WTC11 (cell line): ENCODE results near the gene ERICH6. TPM values are rescaled to one million over a fixed set of nuclear protein-coding genes. Genes with fewer than 3 reads are reported as not detected.

Experiments used
- ATAC-seq: fragments of 200-7000 bp; cut with Tn5 transposase; 2 replicates; pipeline ENCODE4 v1.10.0; 2021; ENCODE audit warnings: mild to moderate bottlenecking, moderate library complexity
- CTCF ChIA-PET: fragments of 300-600 bp; sonication (Branson Sonifier 250); formaldehyde crosslinking; loops from one replicate; lab custom pipeline; 2021; ENCODE audit warnings: antibody characterized with exemption; lab: Charles Lee
- POLR2A ChIA-PET: fragments of 350-600 bp; sonication (Branson Sonifier 250); formaldehyde crosslinking; loops from one replicate; lab custom pipeline; 2021; ENCODE audit warnings: antibody characterized with exemption; lab: Charles Lee
- DNase-seq: peaks from one replicate; pipeline ENCODE4 v3.0.0; 2021; ENCODE audit warnings: low spot score
- H3K27ac Mint-ChIP-seq: 2 replicates; pipeline ENCODE4 v1.8.0; 2021; ENCODE audit warnings: mixed read lengths
- H3K27me3 Mint-ChIP-seq: 2 replicates; pipeline ENCODE4 v1.8.0; 2021; ENCODE audit warnings: low read depth, mild to moderate bottlenecking, moderate library complexity, mixed read lengths
- H3K36me3 Mint-ChIP-seq: 2 replicates; pipeline ENCODE4 v1.8.0; 2021; ENCODE audit warnings: mixed read lengths
- H3K4me1 Mint-ChIP-seq: 2 replicates; pipeline ENCODE4 v1.8.0; 2022; ENCODE audit warnings: mixed read lengths
- H3K4me3 Mint-ChIP-seq: 2 replicates; pipeline ENCODE4 v1.8.0; 2021; ENCODE audit warnings: mild to moderate bottlenecking, moderate library complexity, mixed read lengths
- H3K9me3 Mint-ChIP-seq: 2 replicates; pipeline ENCODE4 v1.8.0; 2021; ENCODE audit warnings: mixed read lengths
- ARID4B ChIP-seq: sonication (generic); formaldehyde crosslinking; IDR thresholded peaks from 2 replicates; pipeline ENCODE4 v1.8.0; 2023; ENCODE audit warnings: missing genetic modification reagents, mild to moderate bottlenecking, borderline replicate concordance
- ATF1 ChIP-seq: sonication (generic); formaldehyde crosslinking; IDR thresholded peaks from 2 replicates; pipeline ENCODE4 v1.8.1; 2023; ENCODE audit warnings: mild to moderate bottlenecking, moderate library complexity, missing genetic modification reagents
- ATF6 ChIP-seq: sonication (generic); formaldehyde crosslinking; IDR thresholded peaks from 2 replicates; pipeline ENCODE4 v1.8.1; 2023; ENCODE audit warnings: mild to moderate bottlenecking, missing genetic modification reagents
- FOXK1 ChIP-seq: sonication (generic); formaldehyde crosslinking; IDR thresholded peaks from 2 replicates; pipeline ENCODE4 v1.8.0; 2022; ENCODE audit warnings: mild to moderate bottlenecking, moderate library complexity, missing genetic modification reagents
- HMGA2 ChIP-seq: fragments of 250-450 bp; sonication (Bioruptor Pico); IDR thresholded peaks from 2 replicates; pipeline ENCODE4 v1.4.0; 2021; ENCODE audit warnings: mild to moderate bottlenecking, moderate library complexity
- MXD4 ChIP-seq: fragments of 250-450 bp; sonication (Bioruptor Pico); IDR thresholded peaks from 2 replicates; pipeline ENCODE4 v1.8.0; 2021; ENCODE audit warnings: mild to moderate bottlenecking, moderate library complexity, borderline replicate concordance
- NFATC4 ChIP-seq: fragments of 250-450 bp; sonication (Bioruptor Pico); IDR thresholded peaks from 2 replicates; pipeline ENCODE4 v1.9.0; 2021; ENCODE audit warnings: mild to moderate bottlenecking
- NR2C2 ChIP-seq: sonication (generic); formaldehyde crosslinking; IDR thresholded peaks from 2 replicates; pipeline ENCODE4 v1.8.0; 2022; ENCODE audit warnings: mild to moderate bottlenecking, missing genetic modification reagents
- PRRX2 ChIP-seq: fragments of 250-450 bp; sonication (Bioruptor Pico); IDR thresholded peaks from 2 replicates; pipeline ENCODE4 v1.8.0; 2021; ENCODE audit warnings: mild to moderate bottlenecking
- ZNF263 ChIP-seq: sonication (generic); formaldehyde crosslinking; IDR thresholded peaks from 2 replicates; pipeline ENCODE4 v1.8.1; 2022; ENCODE audit warnings: low read depth, mild to moderate bottlenecking, moderate library complexity, missing genetic modification reagents
- ZNF317 ChIP-seq: sonication (generic); formaldehyde crosslinking; IDR thresholded peaks from 2 replicates; pipeline ENCODE4 v1.8.1; 2023; ENCODE audit warnings: low read depth, mild to moderate bottlenecking, moderate library complexity, missing genetic modification reagents, borderline replicate concordance
- total RNA-seq: library from RNA; stranded (reverse); gene quantifications from 3 replicates; pipeline ENCODE4 v1.2.3, GENCODE V29; 2021
- TF ChIP-seq, protein P1 (sequence below): sonication (generic); formaldehyde crosslinking; IDR thresholded peaks from 2 replicates; pipeline ENCODE4 v1.8.1; 2022; ENCODE audit warnings: mild to moderate bottlenecking, missing genetic modification reagents, moderate library complexity, borderline replicate concordance
- TF ChIP-seq, protein P2 (sequence below): sonication (generic); formaldehyde crosslinking; IDR thresholded peaks from 2 replicates; pipeline ENCODE4 v1.8.0; 2022; ENCODE audit warnings: mild to moderate bottlenecking, missing genetic modification reagents
- TF ChIP-seq, protein P3 (sequence below): fragments of 250-450 bp; sonication (Bioruptor Pico); IDR thresholded peaks from 2 replicates; pipeline ENCODE4 v1.9.0; 2021; ENCODE audit warnings: mild to moderate bottlenecking, borderline replicate concordance

ERICH6 gene
- total RNA-seq, 1 experiment from 2014 or later, result 0.26 TPM

GRCh38 chr3:150743508-150743907, 39.8 kb upstream of the ERICH6 start (continued):
- no peak for TF ChIP-seq ATF6 (CRISPR knock-in tag)
- TF ChIP-seq, protein P1, sequence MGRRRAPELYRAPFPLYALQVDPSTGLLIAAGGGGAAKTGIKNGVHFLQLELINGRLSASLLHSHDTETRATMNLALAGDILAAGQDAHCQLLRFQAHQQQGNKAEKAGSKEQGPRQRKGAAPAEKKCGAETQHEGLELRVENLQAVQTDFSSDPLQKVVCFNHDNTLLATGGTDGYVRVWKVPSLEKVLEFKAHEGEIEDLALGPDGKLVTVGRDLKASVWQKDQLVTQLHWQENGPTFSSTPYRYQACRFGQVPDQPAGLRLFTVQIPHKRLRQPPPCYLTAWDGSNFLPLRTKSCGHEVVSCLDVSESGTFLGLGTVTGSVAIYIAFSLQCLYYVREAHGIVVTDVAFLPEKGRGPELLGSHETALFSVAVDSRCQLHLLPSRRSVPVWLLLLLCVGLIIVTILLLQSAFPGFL, result no peak
- no peak for TF ChIP-seq ZNF317 (CRISPR knock-in tag)
- no peak for TF ChIP-seq HMGA2 (CRISPR knock-in tag)

- no peak for DNase-seq
- H3K27ac Mint-ChIP-seq, result no peak overlapping the region
- H3K36me3 Mint-ChIP-seq, result peaks cover 6% of the 10 kb centered on the region; the same call in 1 of the 2 replicates
- POLR2A ChIA-PET, result no interaction called here
- no peak overlapping the region for H3K4me3 Mint-ChIP-seq
- TF ChIP-seq PRRX2 (CRISPR knock-in tag) (no peak), NFATC4 (no peak), MXD4 (CRISPR knock-in tag) (no peak)
- TF ChIP-seq, all 79 proteins: peak for 0
- CTCF ChIA-PET, result no interaction called here
- H3K4me1 Mint-ChIP-seq, result peaks cover 7% of the 10 kb centered on the region
- no peak for ATAC-seq
- H3K27me3 Mint-ChIP-seq, result no peaks in the 10 kb centered on the region
- H3K9me3 Mint-ChIP-seq, result no peaks in the 10 kb centered on the region
Measured at GRCh38 chr3:150742679-150743078, 39.0 kb upstream of the ERICH6 start.

DNA sequence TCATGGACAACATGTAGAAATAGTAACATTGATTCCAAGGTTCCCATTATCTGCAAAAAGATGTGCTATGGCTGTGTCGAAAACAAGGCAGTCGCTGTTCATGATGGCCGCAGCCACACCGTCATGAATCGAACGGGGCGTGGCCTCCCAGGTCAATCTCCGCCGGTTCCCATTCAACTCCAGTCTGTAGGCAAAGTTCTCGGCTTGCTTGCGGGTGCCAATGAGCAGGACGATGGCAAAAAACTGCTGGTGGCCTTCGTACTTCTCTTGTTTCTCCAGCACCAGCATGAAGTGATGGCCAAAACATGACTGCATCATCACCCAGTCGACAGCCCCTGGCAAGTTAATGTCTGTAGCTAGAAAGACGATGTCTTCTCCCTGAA, 38.4 kb upstream of the ERICH6 start:
- no peak for DNase-seq
- no peak for TF ChIP-seq ZNF263 (CRISPR knock-in tag)
- no peak for TF ChIP-seq ARID4B
- no peak for TF ChIP-seq ATF1 (CRISPR knock-in tag)
- TF ChIP-seq, protein P2, sequence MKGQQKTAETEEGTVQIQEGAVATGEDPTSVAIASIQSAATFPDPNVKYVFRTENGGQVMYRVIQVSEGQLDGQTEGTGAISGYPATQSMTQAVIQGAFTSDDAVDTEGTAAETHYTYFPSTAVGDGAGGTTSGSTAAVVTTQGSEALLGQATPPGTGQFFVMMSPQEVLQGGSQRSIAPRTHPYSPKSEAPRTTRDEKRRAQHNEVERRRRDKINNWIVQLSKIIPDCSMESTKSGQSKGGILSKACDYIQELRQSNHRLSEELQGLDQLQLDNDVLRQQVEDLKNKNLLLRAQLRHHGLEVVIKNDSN (CRISPR knock-in tag), result no peak
- no peak for TF ChIP-seq NR2C2 (CRISPR knock-in tag)
- TF ChIP-seq, protein P3, sequence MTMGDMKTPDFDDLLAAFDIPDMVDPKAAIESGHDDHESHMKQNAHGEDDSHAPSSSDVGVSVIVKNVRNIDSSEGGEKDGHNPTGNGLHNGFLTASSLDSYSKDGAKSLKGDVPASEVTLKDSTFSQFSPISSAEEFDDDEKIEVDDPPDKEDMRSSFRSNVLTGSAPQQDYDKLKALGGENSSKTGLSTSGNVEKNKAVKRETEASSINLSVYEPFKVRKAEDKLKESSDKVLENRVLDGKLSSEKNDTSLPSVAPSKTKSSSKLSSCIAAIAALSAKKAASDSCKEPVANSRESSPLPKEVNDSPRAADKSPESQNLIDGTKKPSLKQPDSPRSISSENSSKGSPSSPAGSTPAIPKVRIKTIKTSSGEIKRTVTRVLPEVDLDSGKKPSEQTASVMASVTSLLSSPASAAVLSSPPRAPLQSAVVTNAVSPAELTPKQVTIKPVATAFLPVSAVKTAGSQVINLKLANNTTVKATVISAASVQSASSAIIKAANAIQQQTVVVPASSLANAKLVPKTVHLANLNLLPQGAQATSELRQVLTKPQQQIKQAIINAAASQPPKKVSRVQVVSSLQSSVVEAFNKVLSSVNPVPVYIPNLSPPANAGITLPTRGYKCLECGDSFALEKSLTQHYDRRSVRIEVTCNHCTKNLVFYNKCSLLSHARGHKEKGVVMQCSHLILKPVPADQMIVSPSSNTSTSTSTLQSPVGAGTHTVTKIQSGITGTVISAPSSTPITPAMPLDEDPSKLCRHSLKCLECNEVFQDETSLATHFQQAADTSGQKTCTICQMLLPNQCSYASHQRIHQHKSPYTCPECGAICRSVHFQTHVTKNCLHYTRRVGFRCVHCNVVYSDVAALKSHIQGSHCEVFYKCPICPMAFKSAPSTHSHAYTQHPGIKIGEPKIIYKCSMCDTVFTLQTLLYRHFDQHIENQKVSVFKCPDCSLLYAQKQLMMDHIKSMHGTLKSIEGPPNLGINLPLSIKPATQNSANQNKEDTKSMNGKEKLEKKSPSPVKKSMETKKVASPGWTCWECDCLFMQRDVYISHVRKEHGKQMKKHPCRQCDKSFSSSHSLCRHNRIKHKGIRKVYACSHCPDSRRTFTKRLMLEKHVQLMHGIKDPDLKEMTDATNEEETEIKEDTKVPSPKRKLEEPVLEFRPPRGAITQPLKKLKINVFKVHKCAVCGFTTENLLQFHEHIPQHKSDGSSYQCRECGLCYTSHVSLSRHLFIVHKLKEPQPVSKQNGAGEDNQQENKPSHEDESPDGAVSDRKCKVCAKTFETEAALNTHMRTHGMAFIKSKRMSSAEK (CRISPR knock-in tag), result no peak
- no peak for TF ChIP-seq FOXK1 (CRISPR knock-in tag)
- ChIA-PET CTCF (no interaction called here), POLR2A (no interaction called here)
- Mint-ChIP-seq H3K27me3 (no peaks in the 10 kb centered on the region), H3K9me3 (no peaks in the 10 kb centered on the region), H3K27ac (no peak overlapping the region), H3K4me1 (peaks cover 7% of the 10 kb centered on the region), H3K36me3 (peaks cover 6% of the 10 kb centered on the region; the same call in 1 of the 2 replicates), H3K4me3 (no peak overlapping the region)
- no peak for ATAC-seq
